ENCODE measurements around the gene ZNF627.
"Not testable (repeated sequence)": the region's sequence is repeated elsewhere in the genome, so short reads cannot be mapped to it uniquely, and the experiment has no call there.

ZNF627 gene

DNA sequence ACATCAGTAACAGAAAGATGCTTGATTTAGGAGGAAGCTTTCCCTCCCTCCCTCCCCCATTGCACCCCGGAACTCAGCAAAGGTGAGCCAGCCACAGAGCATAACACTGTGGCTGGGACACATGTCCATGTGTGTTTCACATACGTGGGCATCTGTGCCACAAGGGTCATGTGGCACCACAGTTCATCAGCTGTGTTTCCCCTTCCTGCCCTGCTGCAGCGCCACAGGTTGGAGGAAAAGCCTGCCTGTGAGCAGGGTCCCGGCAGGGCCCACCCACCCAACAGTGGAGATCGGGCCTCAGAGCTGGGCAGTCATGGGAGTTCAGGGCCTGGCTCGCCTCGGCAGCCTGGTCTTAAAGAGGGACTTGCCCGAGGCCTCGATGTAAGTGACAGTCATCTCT lies 22.6 kb upstream of the ZNF627 start:
- DNase-seq (ENCODE audit: low read depth), result no peak

DNA sequence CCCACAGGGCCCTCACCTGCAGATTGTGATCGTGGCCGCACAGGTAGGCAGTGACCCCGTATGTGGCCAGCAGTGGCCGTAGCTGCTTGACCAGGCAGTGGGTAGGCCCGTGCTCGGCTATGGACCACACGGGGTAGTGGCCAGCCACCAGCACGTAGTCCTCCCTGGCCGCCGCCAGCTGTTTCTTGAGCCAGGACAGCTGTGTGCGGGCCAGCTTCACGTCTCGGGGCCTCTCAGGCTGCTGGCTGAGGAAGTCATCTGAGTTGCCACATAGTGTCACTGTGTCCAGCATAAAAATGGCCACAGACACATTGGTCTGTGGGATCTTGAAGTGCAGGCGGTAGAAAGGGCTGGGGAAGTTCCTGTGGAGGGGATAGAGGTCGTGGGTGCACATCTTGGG lies 21.1 kb upstream of the ZNF627 start:
- no peak for DNase-seq (ENCODE audit: low read depth)

DNA sequence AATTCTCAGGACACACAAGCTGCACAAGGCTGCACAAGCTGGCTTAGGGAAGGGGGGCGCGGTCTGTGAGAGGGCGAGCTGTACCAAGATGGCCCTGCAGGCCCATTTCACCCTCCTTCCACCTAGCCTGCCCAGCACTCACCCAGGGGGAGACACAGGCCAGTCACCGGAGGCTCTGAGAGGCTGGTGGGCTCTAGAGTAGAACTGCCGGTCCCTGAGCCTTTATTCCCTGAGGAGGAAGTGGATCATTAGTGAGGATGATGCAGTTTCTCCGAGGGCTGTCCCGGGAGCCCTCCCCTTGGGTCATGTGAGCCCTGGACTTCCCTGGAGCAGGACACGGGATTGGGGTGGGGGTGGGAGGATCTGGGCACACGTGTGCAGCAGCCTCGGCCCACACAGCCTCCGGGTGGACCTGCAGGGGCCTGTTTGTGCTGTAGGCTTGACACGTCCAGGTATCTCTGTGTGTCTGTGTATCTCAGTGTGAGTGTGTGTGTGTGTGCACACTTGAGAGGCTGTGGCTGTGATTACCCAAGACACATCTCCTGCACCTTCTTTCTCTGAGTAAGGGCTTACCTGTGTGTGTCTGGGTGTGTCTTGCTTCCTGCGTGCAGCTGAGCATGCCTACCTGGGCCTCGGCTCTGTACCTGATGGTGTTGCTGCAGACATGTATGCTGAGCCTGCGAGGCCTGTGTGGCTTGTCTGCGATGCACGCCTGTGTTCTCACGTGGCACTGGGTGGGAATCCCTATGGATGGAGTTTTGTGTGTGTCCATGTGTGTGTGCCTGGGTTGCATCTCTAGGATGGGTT lies 19.6 kb upstream of the ZNF627 start, which contains the start of gene ACP5:
ACP5 (minus strand) TSS at position 195 of the 807 bp plus-strand sequence. CDS start 328 bp downstream, outside the sequence.
- no peak for DNase-seq (ENCODE audit: low read depth)

DNA sequence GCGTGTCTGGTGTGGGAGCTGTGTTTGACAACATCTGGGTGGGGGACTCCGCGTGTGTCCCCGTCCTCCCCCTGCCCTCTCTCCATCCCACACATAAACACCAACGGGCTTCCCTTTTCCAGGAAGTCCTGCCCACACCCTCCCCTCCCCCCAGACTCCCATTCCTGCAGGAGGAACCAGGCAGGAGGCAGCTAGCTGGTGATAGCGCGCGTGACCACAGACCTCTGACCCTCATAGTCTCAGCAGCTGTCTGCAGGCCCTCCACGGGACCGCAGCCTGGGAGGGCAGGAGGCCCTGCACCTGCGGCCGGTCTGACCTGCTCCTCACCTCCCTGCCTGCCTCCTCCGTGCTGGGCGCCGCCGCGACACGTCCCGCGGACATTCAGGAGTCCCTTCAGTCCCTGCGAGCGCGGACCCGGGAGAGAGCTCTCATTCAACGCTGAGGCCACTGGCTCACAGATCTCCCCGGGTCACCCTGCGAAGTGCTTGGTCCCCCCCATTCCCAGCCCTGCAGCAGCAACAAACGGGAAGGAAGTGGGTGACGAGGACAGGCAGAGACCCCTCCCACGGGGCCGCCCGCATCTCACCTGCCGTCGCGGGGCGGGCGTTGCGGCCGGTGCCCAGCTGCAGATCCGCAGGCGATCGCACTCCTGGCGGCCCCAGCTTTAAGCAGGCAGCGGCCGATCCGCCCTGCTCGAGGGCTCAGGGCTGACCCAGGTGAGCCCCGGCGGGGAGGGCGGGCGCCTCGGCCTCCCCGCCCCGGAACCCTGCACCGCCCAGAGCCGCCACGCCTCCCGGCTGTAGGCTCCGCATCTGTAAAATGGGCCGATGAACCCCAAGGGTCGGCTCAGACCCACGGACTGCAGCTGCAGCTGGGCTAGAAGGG lies 18.8 kb upstream of the ZNF627 start:
- DNase-seq (ENCODE audit: low read depth), result no peak

DNA sequence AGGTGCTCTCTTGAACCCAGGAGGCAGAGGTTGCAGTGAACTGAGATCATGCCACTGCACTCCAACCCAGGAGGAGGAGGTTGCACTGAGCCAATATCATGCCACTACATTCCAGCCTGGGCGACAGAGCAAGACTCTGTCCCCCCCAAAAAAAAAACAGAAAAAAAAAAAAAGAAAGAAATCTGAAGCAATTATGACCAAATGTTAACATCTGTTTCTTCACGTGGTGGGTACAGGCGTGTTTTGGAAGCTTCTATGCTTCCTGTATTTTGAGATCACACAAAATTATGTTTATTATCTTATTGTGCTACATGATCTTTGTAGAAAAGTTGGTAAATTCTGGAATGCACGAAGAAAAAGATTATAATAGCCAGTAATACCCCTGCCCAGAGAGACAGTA lies 17.2 kb upstream of the ZNF627 start:
- DNase-seq (ENCODE audit: low read depth), result no peak

DNA sequence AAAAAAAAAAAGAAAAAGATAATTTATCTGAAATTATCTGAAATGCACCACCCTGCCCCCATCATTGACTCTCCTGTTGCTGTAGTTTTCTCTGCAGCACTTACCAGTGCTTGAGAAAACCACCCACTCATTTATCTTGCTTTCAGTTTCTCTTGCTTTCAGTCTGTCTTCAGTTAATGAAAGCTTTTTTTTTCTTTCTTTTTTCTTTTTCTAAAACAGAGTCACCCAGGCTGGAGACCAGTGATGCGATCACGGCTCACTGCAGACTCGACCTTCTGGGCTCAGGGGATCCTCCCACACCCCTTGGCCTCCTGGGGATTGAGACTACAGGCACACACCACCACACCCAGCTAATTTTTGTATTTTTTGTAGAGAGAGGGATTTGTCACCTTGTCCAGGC lies 15.5 kb upstream of the ZNF627 start:
- DNase-seq (ENCODE audit: low read depth), result peak; percentile 37

DNA sequence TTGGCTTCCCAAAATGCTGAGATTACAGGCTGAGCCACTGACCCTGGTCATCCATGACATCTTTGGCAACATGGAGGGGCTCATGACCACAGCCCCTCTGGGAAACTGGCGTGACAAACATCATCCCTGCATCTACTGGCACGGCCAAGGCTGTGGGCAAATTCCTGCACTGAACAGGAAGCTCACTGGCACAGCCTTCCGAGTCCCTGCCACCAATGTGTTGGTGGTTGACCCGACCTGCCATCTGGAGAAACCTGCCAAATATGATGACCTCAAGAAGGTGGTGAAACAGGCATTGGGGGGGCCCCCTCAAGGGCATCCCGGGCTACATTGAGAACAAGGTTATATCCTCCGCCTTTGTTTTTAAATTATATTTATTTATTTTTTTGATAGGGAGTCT lies 11.0 kb upstream of the ZNF627 start:
- DNase-seq (ENCODE audit: low read depth), result no peak

DNA sequence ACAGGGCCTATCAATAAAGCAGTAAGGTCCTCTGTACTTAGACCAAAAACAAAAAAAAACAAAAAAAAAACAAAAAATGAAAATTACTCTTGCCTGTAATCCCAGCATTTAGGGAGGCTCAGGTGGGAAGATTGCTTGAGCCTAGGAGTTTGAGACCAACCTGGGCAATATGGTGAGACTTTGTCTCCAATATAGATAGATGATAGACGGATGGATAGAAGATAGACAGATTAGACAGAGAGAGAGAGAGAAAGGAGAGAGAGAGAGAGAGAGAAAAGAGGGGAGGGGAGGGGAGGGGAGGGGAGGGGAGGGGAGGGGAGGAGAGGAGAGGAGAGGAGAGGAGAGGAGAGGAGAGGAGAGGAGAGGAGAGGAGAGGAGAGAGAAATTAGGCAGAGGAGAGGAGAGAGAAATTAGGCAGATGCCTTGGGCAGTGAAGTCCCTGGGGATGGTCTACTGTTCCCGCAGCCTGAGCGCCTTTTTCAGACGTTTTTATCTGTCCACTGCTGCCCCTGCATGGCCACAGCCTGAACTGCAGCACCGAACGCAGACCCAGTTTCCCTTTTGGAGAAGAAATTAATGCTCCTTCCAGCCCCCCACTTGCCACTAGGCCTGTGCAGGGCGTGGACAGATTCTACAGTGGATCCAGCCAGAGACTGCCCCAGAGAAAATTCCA lies 9.8 kb upstream of the ZNF627 start:
- DNase-seq (ENCODE audit: low read depth), result peak; percentile 66

DNA sequence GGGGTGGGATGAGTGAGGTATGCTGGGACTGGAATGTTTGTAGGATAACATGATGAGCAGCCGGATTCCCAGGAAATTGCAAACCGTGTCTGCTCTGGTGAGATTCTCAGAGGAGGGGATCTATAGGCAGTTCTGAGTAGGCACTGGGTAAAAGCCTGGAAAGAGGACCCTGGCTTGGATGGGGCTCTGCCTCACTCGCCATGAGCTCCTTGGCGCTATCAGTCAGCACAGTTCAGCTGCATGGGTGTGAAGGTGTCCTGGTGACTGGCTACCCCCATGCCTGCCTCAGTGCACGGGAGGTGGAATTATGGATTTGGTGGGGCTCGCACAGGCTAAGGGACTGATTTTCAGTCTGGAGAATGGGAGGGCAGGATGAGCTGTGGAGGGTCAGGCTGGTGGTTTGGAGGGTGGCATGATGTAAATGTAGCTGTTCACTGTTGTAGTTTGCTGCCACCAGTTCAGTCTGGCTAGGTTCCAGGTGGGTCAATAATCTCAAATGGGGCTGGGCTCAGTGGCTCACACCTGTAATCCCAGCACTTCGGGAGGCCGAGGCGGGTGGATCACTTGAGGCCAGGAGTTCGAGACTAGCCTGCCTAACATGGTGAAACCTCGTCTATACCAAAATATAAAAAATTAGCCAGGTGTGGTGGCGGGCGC lies 9.2 kb upstream of the ZNF627 start:
- no peak for DNase-seq (ENCODE audit: low read depth)

DNA sequence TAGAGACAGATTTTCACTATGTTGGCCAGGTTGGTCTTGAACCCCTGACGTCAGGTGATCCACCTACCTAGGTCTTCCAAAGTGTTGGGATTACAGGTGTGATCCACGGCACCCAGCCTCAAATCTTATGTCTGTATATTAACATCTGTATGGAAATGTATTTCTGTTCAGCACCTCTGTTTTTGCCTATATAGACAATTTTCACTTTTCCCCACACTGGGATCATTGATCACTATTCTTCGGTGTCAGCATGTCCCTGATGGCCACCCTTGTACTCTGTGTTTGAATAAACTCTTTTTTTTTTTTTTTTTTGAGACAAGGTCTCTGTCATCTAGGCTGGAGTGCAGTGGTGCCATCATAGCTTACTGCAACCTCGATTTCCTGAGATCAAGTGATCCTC lies 3.2 kb upstream of the ZNF627 start:
- no peak for DNase-seq (ENCODE audit: low read depth)

DNA sequence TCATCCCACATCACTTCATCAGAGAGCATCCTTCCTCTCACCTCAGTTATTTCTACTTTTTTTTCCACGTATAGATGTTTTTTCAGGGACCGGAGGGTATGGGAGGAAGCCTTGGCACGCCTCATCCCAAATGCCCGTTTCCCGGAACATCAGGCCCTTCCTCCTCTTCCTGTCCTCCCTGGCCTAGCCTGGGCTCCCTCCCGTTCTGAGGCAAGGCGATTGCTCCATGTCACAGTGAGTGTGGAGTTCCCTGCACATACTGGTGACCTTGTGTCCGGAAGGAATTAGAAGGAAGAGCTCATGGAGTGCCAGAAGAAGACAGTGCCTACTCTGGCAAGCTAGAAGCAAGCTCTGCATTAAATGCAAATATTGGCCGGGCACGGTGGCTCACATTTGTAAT lies 1.1 kb upstream of the ZNF627 start:
- DNase-seq (ENCODE audit: low read depth), result no peak

DNA sequence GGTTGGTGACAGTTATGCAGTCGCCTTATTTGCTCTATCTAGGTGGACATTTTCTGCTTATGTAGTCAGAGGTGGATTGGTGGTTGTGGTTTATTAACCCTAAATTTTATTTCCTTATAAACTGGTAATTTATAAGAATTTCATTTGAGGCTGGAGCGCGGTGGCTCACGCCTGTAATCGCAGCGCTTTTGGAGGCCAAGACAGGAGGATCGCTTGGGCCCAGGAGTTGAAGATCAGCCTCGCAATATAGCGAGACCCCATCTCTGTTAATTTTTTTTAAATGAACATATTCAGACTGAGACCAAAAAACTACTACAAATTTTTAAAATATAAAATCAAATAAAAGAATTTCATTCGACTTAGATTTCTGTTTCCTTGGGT lies 810 bp downstream of the ZNF627 start:
- DNase-seq (ENCODE audit: low read depth), result no peak

DNA sequence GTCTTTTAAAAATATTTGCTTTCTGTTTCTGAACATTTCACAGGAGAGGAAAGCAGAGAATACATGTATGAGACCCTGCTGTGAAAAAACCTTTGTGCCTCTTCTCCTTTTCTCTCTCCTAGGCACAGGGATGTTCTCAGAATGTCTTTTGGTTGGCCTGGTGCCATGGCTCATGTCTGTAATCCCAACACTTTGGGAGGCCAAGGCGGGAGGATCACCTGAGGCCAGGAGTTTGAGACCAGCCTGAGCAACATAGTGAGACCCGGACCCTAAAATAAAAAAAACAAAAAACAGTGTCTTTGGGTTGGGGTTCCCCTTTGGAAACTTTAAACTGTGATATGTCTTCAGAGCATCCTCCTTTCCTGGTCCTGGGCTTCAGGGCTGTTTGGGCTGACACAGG lies 1.5 kb downstream of the ZNF627 start:
- DNase-seq (ENCODE audit: low read depth), result no peak

DNA sequence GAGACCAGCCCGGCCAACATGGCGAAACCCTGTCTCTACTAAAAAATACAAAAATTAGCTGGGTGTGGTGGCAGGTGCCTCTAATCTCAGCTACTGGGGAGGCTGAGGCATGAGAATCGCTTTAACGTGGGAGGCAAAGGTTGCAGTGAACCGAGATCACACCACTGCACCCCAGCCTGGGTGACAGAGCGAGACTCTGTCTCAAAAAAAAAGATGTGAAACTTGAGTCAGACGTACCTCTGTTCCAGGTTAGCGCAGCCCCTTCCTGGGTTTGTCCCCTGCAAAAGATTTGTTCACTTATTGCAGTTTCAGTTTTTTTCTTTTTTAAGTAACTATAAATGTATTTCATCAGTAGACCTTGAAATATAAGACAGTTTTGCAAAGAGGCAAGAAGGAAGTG lies 2.4 kb downstream of the ZNF627 start:
- DNase-seq (ENCODE audit: low read depth), result not testable (repeated sequence)

DNA sequence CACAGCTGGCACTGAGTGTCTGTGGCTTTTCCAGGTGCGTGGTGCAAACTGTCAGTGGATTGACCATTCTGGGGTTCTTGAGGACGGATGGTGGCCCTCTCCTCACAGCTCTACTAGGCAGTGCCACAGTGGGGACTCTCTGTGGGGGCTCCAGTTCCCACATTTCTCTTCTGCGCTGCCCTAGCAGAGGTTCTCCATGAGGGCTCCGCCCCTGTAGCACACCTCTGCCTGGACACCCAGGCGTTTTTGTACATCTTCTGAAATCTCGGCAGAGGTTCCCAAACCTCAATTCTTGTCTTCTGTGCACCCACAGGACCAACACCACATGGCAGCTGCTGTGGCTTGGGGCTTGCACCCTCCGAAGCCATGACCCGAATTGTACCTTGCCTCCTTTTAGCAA lies 9.2 kb downstream of the ZNF627 start:
- DNase-seq (ENCODE audit: low read depth), result no peak

DNA sequence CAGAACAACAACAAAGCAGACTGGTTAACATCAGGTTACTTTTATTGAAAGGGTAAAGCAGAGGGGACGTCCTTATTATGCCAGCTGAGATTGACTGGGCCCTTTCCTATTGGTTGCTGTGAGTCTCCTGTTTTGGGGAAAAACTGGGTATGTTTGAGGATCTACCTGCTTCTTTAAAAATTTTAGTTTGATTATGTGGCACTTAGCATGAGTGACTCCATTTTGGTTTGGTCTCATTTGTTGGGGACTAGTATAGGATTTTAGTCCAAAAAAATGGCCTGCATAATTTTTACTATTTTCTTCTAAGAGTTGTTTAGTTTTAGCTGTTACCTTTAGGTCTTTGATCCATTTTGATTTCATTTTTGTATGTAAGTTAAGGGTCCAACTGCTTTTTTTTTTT lies 14.4 kb downstream of the ZNF627 start:
- no peak for DNase-seq (ENCODE audit: low read depth)

DNA sequence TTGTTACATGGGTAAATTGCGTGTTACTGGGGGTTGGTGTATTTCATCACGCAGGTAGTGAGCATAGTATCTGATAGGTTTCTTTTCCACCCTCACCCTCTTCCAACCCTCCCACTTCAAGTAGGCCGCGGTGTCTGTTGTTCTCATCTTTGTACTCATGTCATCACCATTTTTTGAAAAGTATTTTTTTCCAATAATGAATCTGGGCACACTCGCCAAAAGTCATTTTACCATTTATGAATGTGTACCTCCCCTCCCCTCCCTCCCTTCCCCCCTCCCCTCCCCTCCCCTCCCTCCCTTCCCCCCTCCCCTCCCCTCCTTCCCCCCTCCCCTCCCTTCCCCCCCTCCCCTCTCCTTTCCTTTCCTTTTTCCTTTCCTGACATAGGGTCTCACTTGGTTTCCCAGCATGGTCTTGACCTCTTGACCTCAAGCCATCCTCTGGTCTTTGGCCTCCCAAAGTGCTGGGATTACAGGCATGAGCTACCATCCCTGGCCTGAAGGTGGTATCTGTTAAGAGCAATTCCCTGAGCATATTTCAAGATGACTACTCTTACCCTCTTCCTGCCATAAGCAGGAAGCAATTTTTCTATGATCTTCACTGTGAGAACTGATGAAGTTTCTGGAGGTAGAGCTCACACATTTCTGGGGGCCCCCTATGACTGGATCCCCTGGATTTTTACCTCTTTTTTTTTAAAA lies 15.7 kb downstream of the ZNF627 start:
- DNase-seq (ENCODE audit: low read depth), result no peak

DNA sequence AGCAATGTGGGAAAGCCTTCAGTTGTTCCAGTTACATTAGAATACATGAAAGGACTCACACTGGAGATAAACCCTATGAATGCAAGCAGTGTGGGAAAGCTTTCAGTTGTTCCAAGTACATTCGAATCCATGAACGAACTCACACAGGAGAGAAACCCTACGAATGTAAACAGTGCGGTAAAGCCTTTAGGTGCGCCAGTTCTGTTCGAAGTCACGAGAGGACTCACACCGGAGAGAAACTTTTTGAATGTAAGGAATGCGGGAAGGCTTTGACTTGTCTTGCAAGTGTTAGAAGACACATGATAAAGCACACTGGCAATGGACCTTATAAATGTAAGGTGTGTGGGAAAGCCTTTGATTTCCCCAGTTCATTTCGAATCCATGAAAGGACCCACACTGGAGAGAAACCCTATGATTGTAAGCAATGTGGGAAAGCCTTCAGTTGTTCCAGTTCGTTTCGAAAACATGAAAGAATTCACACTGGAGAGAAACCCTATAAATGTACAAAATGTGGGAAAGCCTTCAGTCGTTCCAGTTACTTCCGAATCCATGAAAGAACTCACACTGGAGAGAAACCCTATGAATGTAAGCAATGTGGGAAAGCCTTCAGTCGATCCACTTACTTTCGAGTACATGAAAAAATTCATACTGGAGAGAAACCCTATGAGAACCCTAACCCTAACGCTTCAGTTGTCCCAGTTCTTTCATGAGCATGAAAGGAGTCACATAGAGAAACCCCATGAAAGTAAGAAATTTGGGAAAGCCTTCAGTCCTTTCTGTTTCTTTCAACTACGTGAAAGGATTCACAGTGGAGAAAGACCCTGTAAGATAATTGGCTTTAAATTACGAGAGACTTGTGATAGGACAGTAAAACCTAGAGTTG lies 20.1 kb downstream of the ZNF627 start:
- DNase-seq (ENCODE audit: low read depth), result no peak

DNA sequence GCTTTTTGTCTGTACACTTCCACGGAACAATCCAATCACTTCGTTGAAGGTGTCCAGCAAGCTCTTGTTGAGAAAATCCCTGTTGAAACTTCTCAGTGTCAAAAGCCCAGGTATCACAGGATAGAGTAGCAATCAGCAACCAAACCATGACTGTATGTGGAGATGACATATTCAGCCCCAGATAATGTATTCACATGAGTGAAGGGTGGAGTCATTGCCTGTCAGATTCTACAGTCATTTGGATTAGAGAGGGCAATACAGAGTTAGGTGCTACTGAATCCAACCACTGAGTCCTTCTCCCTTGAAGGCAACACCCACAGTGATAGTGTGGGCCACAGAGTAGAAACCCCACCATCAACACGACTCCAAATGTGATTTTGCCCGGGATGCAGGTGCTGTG lies 23.3 kb downstream of the ZNF627 start:
- DNase-seq (ENCODE audit: low read depth), result no peak

DNA sequence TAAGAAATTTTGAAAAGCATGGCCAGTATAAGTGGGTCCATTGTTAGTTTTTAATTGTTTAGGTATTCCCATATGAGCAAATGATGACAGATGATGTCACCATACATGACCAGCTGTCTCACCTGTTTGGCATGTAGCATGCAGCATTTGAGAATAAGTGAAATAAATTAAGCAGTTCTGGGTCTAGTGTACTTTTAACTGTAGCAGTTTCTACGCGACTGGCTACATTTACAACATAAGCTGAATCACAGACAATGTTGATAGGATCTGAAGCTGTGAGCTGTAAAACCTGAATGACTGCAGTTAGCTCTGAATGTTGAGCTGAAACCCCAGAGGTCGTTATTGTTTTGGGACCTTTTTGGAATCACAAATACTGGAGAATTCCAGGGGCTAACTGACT lies 25.1 kb downstream of the ZNF627 start:
- not testable (repeated sequence) for DNase-seq (ENCODE audit: low read depth)

DNA sequence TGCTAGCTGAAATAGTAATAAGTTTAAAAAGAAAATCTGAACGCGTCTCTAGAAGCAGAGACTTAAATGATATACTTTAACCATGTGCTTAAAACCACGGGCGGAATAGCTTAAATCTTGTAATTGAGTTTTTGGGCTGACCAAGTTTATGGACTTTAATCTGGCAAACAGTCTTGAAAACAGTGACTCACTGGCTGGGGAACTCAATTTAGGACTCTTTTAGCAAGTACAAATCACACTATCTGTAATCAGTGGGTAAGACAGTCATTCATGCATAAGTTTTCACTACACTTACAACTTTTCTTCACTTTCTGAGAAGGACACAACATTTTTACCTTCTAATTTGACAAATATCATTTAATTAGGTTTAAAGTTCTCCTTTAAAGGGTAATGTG lies 26.8 kb downstream of the ZNF627 start:
- no peak for DNase-seq (ENCODE audit: low read depth)
